ENCODE data around the gene MEIS2. TPM values are rescaled to one million over a fixed set of nuclear protein-coding genes. Genes with fewer than 3 reads are reported as not detected.

MEIS2 gene
- total and polyA plus RNA-seq, 2 of the 13 experiments (the other 11 are each of a cell fraction or from before 2014, with no cell fraction given) = 10.7 to 12.4 TPM

- Histone ChIP-seq H4K20me1 (ENCODE audit: insufficient read depth, low read length) (no peaks in the 10 kb centered on the region), H3K27me3 (ENCODE audit: control insufficient read depth in 1 of 2, insufficient read depth in 2 of 2, low read length in 2 of 2) (no peaks in the 10 kb centered on the region), H3K36me3 (replicated peaks in 1 of 2; ENCODE audit: control insufficient read depth in 1 of 2, insufficient read depth in 2 of 2, low read length in 2 of 2) (no peaks in the 10 kb centered on the region), H3K4me1 (ENCODE audit: insufficient read depth, low read length) (peaks cover 18% of the 10 kb centered on the region), H3K79me2 (ENCODE audit: insufficient read depth, low read length) (no peaks in the 10 kb centered on the region), H3K9me3 (ENCODE audit: low read length) (no peaks in the 10 kb centered on the region), H3K4me2 (ENCODE audit: low read depth, low read length) (no peak overlapping the region), H3K9ac (ENCODE audit: insufficient read depth, low read depth, low read length) (no peak overlapping the region), H3K27ac (ENCODE audit: extremely low read length, insufficient read depth, low read length) (no peak overlapping the region), H3K4me3 (replicated peaks in 1 of 3; ENCODE audit: insufficient read depth in 1 of 3, low read depth in 2 of 3, low read length in 3 of 3) (no peak overlapping the region), H2AFZ (ENCODE audit: low read length) (no peak overlapping the region)
- WGBS (ENCODE audit: low lambda C conversion rate) = 91% methylated on average over 8 of the region's 8 CpGs
- intact Hi-C loops (cut with micrococcal nuclease; ENCODE audit: unreplicated experiment) = no loop called here
- TF ChIP-seq, protein P1, sequence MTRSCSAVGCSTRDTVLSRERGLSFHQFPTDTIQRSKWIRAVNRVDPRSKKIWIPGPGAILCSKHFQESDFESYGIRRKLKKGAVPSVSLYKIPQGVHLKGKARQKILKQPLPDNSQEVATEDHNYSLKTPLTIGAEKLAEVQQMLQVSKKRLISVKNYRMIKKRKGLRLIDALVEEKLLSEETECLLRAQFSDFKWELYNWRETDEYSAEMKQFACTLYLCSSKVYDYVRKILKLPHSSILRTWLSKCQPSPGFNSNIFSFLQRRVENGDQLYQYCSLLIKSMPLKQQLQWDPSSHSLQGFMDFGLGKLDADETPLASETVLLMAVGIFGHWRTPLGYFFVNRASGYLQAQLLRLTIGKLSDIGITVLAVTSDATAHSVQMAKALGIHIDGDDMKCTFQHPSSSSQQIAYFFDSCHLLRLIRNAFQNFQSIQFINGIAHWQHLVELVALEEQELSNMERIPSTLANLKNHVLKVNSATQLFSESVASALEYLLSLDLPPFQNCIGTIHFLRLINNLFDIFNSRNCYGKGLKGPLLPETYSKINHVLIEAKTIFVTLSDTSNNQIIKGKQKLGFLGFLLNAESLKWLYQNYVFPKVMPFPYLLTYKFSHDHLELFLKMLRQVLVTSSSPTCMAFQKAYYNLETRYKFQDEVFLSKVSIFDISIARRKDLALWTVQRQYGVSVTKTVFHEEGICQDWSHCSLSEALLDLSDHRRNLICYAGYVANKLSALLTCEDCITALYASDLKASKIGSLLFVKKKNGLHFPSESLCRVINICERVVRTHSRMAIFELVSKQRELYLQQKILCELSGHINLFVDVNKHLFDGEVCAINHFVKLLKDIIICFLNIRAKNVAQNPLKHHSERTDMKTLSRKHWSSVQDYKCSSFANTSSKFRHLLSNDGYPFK (CRISPR knock-in tag; IDR thresholded peaks at IDR 0.05; ENCODE audit: borderline replicate concordance) = no peak
- TF ChIP-seq KDM4B (CRISPR knock-in tag; IDR thresholded peaks at IDR 0.05) (no peak), PLRG1 (conservative IDR thresholded peaks at IDR 0.05) (no peak), BCL6 (CRISPR knock-in tag; IDR thresholded peaks at IDR 0.05) (no peak), CBX1 (IDR thresholded peaks at IDR 0.05; ENCODE audit: low read depth) (no peak), ZBTB1 (CRISPR knock-in tag; IDR thresholded peaks at IDR 0.05; ENCODE audit: borderline replicate concordance) (no peak), RBFOX2 (IDR thresholded peaks at IDR 0.05; ENCODE audit: low read depth, low read length) (no peak), YEATS2 (CRISPR knock-in tag; IDR thresholded peaks at IDR 0.05; ENCODE audit: borderline replicate concordance) (no peak), CHCHD3 (CRISPR knock-in tag; IDR thresholded peaks at IDR 0.05) (no peak), NFATC3 (CRISPR knock-in tag; IDR thresholded peaks at IDR 0.05) (no peak), KAT2B (IDR thresholded peaks at IDR 0.05; ENCODE audit: borderline replicate concordance, low read depth, low read length) (no peak), ZBTB10 (CRISPR knock-in tag; IDR thresholded peaks at IDR 0.05; ENCODE audit: borderline replicate concordance) (no peak), ZBTB25 (CRISPR knock-in tag; IDR thresholded peaks at IDR 0.05) (no peak)
- TF ChIP-seq, protein P2, sequence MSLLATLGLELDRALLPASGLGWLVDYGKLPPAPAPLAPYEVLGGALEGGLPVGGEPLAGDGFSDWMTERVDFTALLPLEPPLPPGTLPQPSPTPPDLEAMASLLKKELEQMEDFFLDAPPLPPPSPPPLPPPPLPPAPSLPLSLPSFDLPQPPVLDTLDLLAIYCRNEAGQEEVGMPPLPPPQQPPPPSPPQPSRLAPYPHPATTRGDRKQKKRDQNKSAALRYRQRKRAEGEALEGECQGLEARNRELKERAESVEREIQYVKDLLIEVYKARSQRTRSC (CRISPR knock-in tag; IDR thresholded peaks at IDR 0.05; ENCODE audit: low read depth) = no peak
- TF ChIP-seq, protein P3, sequence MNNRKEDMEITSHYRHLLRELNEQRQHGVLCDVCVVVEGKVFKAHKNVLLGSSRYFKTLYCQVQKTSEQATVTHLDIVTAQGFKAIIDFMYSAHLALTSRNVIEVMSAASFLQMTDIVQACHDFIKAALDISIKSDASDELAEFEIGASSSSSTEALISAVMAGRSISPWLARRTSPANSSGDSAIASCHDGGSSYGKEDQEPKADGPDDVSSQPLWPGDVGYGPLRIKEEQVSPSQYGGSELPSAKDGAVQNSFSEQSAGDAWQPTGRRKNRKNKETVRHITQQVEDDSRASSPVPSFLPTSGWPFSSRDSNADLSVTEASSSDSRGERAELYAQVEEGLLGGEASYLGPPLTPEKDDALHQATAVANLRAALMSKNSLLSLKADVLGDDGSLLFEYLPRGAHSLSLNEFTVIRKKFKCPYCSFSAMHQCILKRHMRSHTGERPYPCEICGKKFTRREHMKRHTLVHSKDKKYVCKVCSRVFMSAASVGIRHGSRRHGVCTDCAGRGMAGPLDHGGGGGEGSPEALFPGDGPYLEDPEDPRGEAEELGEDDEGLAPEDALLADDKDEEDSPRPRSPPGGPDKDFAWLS (CRISPR knock-in tag; IDR thresholded peaks at IDR 0.05; ENCODE audit: borderline replicate concordance) = no peak
- DNase-seq (ENCODE audit: low spot score) (no peak), ATAC-seq (no peak), FAIRE-seq (no peak)
- BruUV-seq (replicated peaks) = no TSS peak
- CTCF ChIA-PET (ENCODE audit: low intra/inter-chr PET ratio, low total read pairs) = no interaction called here
- in situ Hi-C loops (cut with HindIII; ENCODE audit: extremely low pct_ligation_motif_present, low pct_unique_long_range_greater_than_20kb) = no loop called here
- POLR2A ChIA-PET = no interaction called here
Measured at GRCh38 chr15:37055481-37055880, 44.9 kb downstream of the MEIS2 start.

Measured in HepG2 (cell line).